Measurements from ENCODE around the gene IL18RAP.

GRCh38 chr2:102498414-102498813, 75.5 kb downstream of the IL18RAP start:
- TF ChIP-seq EP300 (IDR thresholded peaks at IDR 0.05; ENCODE audit: borderline replicate concordance), result no peak
- TF ChIP-seq TCF12 (IDR thresholded peaks at IDR 0.05; ENCODE audit: low read depth), result no peak
- no peak for TF ChIP-seq FOXM1 (IDR thresholded peaks at IDR 0.05; ENCODE audit: borderline replicate concordance, low read depth)
- no peak for TF ChIP-seq TEAD4 (IDR thresholded peaks at IDR 0.05)
- no peak for TF ChIP-seq TAF1 (IDR thresholded peaks at IDR 0.05; ENCODE audit: low read depth)
- TF ChIP-seq CREB1 (IDR thresholded peaks at IDR 0.05; ENCODE audit: low read depth), result no peak
- no peak for TF ChIP-seq YY1 (IDR thresholded peaks at IDR 0.05; ENCODE audit: low read depth)
- TF ChIP-seq REST (IDR thresholded peaks at IDR 0.05; ENCODE audit: low read depth), result no peak
- no peak for TF ChIP-seq EGR1 (IDR thresholded peaks at IDR 0.05)
- TF ChIP-seq CEBPB (IDR thresholded peaks at IDR 0.05), result no peak
- no peak for TF ChIP-seq USF1 (IDR thresholded peaks at IDR 0.05)
